Activated CD4-positive, alpha-beta T cell treated with anti-CD3 and anti-CD28 coated beads, Interleukin-2, Interleukin-4, amounts not matched to agents 100 ng/mL and 50 ng/mL, durations not matched to agents 16 hours and 8 hours (primary cell): ENCODE measurements around the gene FSIP2.

Experiments
- DNase-seq: peaks from one replicate; pipeline ENCODE4 v3.0.0-alpha.2; 2020; ENCODE audit warnings: low spot score

Gene FSIP2

DNA sequence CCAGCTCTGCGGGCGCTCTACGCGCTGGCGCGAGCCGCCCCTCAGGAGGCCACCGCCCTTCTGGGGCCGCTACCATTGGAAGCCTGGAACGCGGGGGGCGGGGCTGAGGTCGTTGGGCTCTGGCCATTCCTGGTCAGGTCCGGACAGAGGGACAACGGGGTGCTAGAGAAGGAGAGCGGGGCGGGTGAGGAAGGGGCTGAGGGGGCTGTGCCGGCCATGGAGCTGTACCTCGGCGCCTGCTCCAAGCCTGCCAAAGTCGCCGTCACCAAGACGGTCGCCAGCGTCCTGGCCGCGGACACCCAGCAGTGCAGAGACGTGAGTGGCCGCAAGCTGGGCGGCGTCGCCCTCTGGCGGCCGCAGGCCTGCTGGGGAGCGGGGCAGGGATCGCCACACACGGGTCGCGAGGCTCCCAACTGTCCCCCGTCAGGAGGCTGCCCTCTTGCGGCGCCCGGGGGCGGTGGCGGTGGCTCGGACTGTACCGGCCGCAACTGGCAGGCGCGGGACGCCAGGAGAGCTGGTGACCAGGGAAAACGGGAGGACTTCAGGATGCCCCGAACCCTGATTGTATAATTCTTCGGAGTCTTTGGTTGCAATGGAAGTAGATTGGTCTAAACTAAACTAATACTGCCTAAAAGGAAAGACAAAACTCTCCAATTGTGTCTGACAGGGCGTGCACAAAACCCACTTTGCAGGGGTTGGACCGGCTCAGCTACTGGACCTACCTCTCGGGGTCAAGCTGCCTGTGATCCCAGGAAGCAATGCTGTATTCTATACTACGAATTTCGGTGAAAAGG lies at the start of gene FSIP2:
FSIP2 (plus strand) TSS at position 126 of the 794 bp plus-strand sequence; CDS start at position 217, 91 bp downstream.
- DNase-seq: peak; percentile 62

DNA sequence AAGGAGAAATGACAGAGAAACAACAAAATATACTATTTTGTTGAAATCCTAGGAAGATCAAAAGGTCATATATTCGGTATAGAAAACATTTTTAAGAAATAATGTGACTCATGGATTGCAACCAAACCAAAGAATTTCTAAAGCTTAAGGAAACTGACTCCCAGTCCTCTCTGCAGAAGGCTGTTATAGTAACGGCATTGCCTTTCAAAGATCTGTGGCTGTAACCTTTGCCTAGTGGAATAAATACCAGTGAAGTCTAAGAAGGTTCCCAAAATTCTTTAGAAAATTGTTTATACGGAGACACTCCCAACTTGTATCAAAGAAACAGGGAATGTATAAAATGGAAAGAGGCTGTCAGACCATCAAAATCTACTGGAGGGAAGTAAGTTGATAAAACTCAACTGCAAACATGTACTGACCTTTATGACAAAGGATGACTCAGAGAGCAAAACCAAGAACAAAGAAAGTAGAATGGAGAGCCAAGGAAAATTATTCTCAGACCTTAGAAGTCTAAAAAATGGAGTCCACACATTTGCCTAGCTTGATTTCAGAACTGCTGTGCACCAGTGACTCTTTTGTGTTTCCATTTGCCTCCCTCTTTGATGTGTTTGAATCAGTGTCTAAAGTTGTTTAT lies 48.6 kb upstream of the FSIP2 start:
- no peak for DNase-seq

GRCh38 chr2:185695711-185696235 lies 42.8 kb upstream of the FSIP2 start:
- no peak for DNase-seq

DNA sequence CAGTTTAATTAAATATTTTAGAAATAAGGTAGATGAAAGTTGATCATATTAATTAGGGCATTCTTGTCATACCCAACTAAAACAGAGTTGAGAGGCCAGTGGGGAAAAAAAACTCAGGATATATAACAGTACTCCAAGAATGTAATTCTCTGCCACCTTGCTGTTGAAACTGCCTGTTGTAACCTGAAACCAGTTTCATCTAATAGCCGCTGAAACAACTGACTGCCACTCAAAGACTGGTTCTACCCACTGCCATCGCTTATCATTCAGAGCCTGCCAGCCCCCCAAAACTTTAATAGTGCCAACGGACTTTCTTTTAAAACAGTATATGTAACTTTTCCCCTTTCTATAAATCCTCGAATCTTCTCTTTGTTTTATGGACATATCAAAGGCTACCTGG lies 37.7 kb upstream of the FSIP2 start:
- no peak for DNase-seq

- no peak for DNase-seq
Measured at GRCh38 chr2:185734658-185735057, 3.9 kb upstream of the FSIP2 start.

DNA sequence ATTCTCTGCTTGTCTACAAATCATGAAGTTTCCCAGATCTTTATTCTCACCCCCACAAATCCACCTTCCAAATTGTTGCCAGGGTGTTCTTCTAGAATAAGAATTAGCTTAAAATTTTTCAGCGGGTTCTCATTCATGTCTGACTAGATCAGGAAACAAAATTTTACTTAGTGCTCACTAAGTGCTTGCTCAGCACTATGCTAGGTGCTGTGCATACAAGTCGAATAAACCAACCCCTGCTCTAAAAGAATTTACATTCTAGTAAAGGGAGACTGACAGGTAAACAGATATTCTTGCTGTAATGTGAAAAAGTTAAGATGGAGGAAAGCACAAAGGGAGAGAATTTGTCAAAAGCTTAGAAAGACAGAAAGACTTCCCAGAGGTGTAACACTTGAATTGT lies 2.4 kb upstream of the FSIP2 start:
- no peak for DNase-seq

DNA sequence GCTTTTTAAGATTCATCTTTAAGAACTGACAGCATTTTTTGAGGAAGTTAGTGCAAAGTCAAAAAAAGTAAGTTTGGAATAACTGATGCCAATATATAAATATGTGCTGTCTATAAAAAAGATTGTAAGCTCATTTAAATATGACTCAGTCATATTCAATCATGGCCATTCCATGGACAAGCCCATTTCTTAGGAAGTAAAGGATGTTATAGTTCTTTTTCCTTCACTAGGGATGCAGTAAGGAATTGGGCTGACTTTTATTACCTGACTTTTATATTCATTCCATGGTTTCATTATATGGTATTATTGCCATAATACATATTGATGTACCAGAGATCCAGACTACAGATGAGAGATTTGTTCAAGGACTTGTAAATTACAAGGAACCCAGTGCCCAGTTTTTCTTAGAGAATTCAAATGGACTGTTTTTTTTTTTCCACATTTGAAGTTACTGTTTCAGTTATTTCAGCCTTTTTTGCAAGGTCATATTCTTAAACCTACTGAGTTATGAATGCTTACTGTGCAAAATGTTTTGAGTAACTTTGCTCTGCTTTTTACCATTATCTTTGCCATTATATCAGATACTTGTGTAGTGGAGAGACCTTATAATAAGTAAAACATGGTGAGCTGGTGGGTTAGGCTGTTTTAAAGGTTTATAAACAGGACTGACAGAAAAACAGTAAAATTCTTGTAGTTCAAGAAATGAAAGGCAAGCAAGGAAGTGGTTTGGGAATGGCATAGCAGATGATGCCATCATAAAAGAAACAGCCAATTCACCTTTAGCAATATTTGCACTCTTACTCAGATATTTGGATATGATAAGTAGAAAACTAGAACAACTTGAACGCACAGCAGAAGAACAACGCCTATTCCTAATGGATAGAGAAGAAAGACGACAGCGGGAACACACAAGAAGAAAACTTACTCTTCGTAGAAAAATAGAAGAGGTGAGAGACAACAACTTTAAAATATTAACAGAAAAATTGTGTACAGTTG lies 7.6 kb downstream of the FSIP2 start:
- DNase-seq: no peak

GRCh38 chr2:185757356-185757755 lies 18.8 kb downstream of the FSIP2 start:
- no peak for DNase-seq

DNA sequence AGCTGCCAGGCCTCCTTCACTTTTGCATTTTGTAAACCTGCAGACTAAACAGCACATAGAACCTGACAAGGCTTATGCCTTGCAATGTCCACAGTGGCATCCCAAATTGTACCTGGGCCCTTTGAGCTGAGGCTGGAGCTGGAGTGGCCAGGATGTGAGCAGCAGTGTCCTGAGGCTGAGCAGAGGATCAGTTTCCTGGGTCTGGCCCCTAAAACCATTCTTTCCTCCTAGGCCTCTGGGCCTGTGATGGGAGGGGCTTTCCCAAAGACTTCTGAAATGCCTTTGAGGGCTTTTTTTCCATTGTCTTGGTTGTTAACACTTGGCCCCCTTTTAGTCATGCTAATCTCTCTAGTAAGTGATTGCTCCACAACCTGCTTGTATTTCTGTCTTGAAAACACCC lies 32.8 kb downstream of the FSIP2 start:
- no peak for DNase-seq

DNA sequence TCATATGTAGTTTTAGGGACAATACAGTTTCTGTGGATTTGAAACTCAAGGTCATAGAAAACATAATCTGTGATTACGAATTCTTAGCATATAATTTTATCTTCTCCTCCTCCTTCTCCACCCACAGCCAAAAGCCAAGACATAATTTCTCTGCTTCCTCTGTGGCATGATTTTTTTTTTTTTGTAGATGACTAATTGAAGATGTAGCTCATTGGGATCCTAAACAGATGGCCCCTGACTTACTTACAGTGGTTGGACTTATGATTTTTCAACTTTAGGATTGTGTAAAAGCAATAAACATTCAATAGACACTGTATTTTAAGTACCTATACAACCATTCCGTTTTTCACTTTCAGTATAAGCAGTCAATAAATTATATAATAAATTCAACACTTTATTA lies 42.3 kb downstream of the FSIP2 start:
- DNase-seq: no peak

DNA sequence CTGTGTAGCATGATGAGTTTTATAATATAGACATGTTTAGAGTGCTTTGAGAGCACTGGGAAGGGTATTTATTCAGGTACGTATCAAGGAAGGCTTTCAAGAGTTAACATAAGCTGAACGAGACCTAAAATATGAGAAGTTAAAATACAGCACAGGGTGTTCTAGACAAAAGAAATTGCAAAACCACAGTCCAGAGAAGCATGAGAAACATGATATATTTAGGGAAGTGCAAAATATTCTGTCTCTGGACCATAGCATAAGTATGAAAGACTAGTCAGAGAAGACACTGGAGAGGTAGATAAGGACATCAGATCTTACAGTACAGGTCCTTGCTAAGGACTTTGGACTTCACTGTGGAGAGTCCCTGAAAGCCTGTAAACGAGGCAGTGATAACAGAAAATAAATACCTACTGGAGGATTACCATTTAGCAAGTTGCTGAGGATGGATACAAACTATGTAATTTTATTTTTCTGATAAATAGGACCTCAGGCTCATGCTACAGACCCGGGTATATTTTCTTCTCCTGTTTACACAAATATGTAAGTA lies 43.7 kb downstream of the FSIP2 start:
- no peak for DNase-seq

GRCh38 chr2:185785156-185785555 lies 46.6 kb downstream of the FSIP2 start:
- DNase-seq: no peak

GRCh38 chr2:185785851-185786473 lies 47.4 kb downstream of the FSIP2 start:
- no peak for DNase-seq

GRCh38 chr2:185787227-185788145 lies 48.9 kb downstream of the FSIP2 start:
- no peak for DNase-seq

DNA sequence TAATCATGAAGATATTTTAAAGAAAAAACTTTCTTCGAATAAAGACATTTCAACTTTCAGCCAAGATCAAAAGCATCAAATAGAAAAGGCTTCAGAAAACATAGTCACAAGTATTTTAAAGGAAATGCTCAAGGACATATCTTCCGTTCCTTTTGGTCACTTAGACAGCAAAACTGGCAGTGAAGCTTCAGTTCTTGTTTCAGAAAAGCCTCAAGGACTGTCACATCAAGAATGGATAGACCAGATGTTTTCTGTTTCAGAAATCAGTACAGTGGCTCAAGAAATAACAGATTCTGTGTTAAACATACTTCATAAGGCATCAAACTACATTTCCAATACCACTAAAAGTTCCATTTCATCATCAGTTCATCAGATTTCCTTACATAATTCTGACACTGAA lies 51.8 kb downstream of the FSIP2 start:
- no peak for DNase-seq

- DNase-seq: no peak
Measured at GRCh38 chr2:185793532-185794345, 55.1 kb downstream of the FSIP2 start.

DNA sequence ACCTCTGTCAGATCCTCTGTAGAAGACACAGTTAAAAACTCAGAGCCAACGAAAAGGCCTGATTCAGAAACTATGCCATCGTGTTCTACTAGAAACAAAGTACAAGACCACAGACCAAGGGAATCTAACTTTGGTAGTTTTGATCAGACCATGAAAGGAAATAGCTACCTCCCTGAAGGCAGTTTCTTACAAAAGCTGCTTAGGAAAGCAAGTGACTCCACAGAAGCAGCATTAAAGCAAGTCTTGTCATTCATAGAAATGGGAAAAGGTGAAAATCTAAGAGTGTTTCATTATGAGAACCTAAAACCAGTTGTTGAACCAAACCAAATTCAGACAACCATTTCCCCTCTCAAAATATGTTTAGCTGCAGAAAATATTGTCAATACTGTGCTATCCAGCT lies 58.2 kb downstream of the FSIP2 start:
- peak; percentile 15 for DNase-seq

DNA sequence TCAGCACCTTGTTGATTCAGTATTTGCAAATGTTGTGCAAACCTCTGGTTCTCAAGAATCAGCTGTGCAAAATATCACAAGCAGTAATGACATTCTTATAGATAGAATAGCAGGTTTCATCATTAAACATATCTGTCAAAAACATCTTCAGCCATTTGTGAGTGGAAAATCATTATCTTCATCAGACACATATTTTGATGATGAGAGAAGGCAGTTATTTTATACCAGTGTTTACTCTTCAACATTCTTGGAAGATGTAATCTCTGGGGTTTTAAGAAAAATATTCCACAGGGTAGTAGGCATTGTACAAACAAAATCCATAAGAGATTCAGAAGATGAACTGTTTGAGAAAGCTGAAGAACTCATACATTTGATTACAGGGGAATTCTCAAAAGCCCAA lies 64.3 kb downstream of the FSIP2 start:
- DNase-seq: no peak

- no peak for DNase-seq
Measured at GRCh38 chr2:185806783-185807182, 68.2 kb downstream of the FSIP2 start.
